HFF-Myc (cell line): ENCODE measurements around the gene ARHGDIA.

Experiments
- DNase-seq: peaks from one replicate; pipeline ENCODE4 v3.0.0-alpha.2; 2011; ENCODE audit warnings: low read depth; ENCODE audit errors: extremely low read depth
- H3K4me3 ChIP-seq: replicated peaks from 2 replicates; pipeline ENCODE4 v1.5.1; 2011; ENCODE audit warnings: low read depth, mild to moderate bottlenecking, control low read depth, low read length
- CTCF ChIP-seq: IDR thresholded peaks from 2 replicates; pipeline ENCODE4 v1.5.1; 2012; ENCODE audit warnings: mild to moderate bottlenecking, low read depth, low read length, control low read depth; ENCODE audit errors: missing control alignments

ARHGDIA gene

DNA sequence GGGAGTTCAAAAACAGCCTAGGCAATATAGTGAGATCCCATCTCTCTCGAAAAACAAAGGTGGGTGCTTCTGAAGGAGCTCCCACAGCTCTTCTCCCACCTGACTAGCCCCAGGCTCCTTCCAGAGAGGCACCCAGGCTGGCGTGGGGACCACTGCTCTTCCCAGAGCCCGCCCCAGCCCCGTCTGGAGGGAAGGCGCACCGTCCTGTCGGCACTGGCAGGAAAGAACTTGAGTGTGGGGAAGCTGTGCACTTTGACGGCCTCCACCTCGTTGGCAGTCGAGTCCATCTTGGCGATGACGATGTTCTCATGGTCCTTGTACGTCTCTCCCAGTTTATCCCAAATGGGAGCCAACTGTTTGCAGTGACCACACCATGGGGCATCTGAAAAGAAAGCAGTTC is 25.8 kb downstream of the ARHGDIA start:
- H3K4me3 ChIP-seq: no peak overlapping the region
- DNase-seq: no peak
- no peak for TF ChIP-seq CTCF

DNA sequence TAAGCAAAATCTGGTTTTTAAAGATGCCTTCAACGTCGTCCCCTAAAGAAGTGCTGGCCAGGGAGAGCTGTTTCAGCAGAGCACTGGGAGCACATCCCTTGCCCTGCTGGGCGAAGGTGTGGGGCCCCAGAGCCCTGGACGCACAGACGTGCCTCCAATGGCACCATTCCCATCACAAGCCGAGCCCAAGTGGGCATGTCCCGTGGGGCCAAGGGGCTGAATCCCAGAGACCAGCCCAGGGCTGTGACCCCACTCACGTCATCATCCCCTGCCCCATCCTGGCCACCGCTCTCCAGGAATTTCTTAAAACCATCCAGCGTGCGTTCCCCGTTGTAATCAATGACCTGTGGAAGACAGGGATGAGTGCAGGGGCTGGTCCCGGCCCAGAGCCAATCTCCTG is 26.2 kb downstream of the ARHGDIA start:
- no peak for TF ChIP-seq CTCF
- DNase-seq: no peak
- no peak overlapping the region for H3K4me3 ChIP-seq

DNA sequence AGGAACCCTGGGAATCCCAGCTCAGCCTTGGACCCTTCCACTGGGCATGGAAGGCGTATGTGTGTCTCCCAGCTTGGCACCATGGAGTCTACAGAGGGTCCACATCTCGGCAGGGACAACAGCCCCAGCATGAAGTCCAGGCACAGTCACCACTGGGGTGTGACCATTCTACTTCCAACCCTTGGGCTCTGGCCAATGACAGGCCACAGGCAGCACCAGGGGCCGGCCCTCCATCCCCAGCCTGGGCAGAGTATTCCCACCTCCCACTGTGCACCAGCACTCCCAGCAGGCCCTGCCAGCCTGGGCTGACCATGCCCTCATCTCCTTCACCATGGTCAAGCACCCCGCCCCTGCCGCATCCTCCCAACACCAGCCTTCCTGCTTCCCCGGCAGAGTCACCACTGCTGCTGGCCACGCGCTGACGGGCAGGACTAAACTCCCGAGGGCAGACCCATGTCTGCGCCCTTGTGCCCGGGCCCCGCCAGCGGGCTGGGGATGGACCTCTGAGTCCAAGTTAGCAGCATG is 26.7 kb downstream of the ARHGDIA start:
- no peak overlapping the region for H3K4me3 ChIP-seq
- TF ChIP-seq CTCF: no peak
- no peak for DNase-seq

GRCh38 chr17:81843713-81844326 is 27.3 kb downstream of the ARHGDIA start:
- TF ChIP-seq CTCF: no peak
- no peak overlapping the region for H3K4me3 ChIP-seq
- no peak for DNase-seq

GRCh38 chr17:81842725-81843504 is 28.2 kb downstream of the ARHGDIA start:
- TF ChIP-seq CTCF: no peak
- DNase-seq: no peak
- H3K4me3 ChIP-seq: no peak overlapping the region

- no peak for DNase-seq
- no peak for TF ChIP-seq CTCF
- H3K4me3 ChIP-seq: no peak overlapping the region
Observed at GRCh38 chr17:81842378-81842724, 28.8 kb downstream of the ARHGDIA start.
